Mesodermal cell (in vitro differentiated cells): Measurements from ENCODE around the gene MAFF.

Experiments used
- H3K27ac ChIP-seq: 2 replicates; pipeline ENCODE4 v1.7.0; 2013; ENCODE audit warnings: mild to moderate bottlenecking, low read depth, low read length, moderate library complexity; ENCODE audit not compliant: severe bottlenecking
- H3K36me3 ChIP-seq: 2 replicates; pipeline ENCODE4 v1.7.1; 2013; ENCODE audit warnings: mild to moderate bottlenecking, low read length, moderate library complexity; ENCODE audit not compliant: control insufficient read depth, insufficient read depth
- H3K4me1 ChIP-seq: one replicate; pipeline ENCODE4 v1.7.1; 2013; ENCODE audit warnings: mild to moderate bottlenecking, low read length; ENCODE audit not compliant: insufficient read depth, control insufficient read depth, poor library complexity, severe bottlenecking
- H3K4me3 ChIP-seq: 2 replicates; pipeline ENCODE4 v1.7.0; 2013; ENCODE audit warnings: low read length, control low read depth, mild to moderate bottlenecking; ENCODE audit not compliant: insufficient read depth, poor library complexity, severe bottlenecking; ENCODE audit errors: extremely low read depth
- H3K9me3 ChIP-seq: 2 replicates; pipeline ENCODE4 v1.7.1; 2013; ENCODE audit warnings: mild to moderate bottlenecking, low read length, moderate library complexity; ENCODE audit not compliant: control insufficient read depth
- WGBS, 2 experiments: methylation state at CpG; one replicate each; pipeline ENCODE4 v1.1.5; 2013; ENCODE audit warnings: missing lambda C conversion rate in 2 of 2; ENCODE audit not compliant: insufficient coverage in 2 of 2; 5-methylcytosine and 5-hydroxymethylcytosine counted together

The MAFF gene

GRCh38 chr22:38250643-38251340 lies 49.0 kb downstream of the MAFF start:
- H3K4me1 ChIP-seq, result no peaks in the 10 kb centered on the region
- WGBS, 2 experiments, result 98 to 99% methylated on average over 8 to 12 of the region's 13 CpGs
- H3K36me3 ChIP-seq, result peaks cover 51% of the 10 kb centered on the region
- no peak overlapping the region for H3K27ac ChIP-seq
- peaks cover 6% of the 10 kb centered on the region for H3K9me3 ChIP-seq
- H3K4me3 ChIP-seq, result no peak overlapping the region

- H3K4me3 ChIP-seq, result no peak overlapping the region
- 95 to 98% methylated on average over 7 of the region's 7 CpGs for WGBS, 2 experiments
- H3K36me3 ChIP-seq, result peaks cover 46% of the 10 kb centered on the region
- H3K9me3 ChIP-seq, result peaks cover 6% of the 10 kb centered on the region
- no peak overlapping the region for H3K27ac ChIP-seq
- H3K4me1 ChIP-seq, result no peaks in the 10 kb centered on the region
Observed at GRCh38 chr22:38251341-38251692, 49.5 kb downstream of the MAFF start.

GRCh38 chr22:38255697-38256096 lies 53.9 kb downstream of the MAFF start:
- 93 to 100% methylated on average over 1 to 2 of the region's 2 CpGs for WGBS, 2 experiments
- Histone ChIP-seq H3K9me3 (no peaks in the 10 kb centered on the region), H3K36me3 (peaks cover 14% of the 10 kb centered on the region), H3K27ac (no peak overlapping the region), H3K4me3 (no peak overlapping the region), H3K4me1 (peaks cover 7% of the 10 kb centered on the region)

GRCh38 chr22:38257181-38257580 lies 55.4 kb downstream of the MAFF start:
- H3K27ac ChIP-seq, result no peak overlapping the region
- WGBS, 2 experiments, result 88 to 91% methylated on average over 10 to 13 of the region's 14 CpGs
- peaks cover 3% of the 10 kb centered on the region for H3K36me3 ChIP-seq
- peaks cover 7% of the 10 kb centered on the region for H3K4me1 ChIP-seq
- H3K4me3 ChIP-seq, result no peak overlapping the region
- no peaks in the 10 kb centered on the region for H3K9me3 ChIP-seq

- H3K27ac ChIP-seq, result no peak overlapping the region
- no peaks in the 10 kb centered on the region for H3K9me3 ChIP-seq
- H3K4me1 ChIP-seq, result peaks cover 7% of the 10 kb centered on the region
- no peak overlapping the region for H3K4me3 ChIP-seq
- 67 to 79% methylated on average over 1 to 2 of the region's 4 CpGs for WGBS, 2 experiments
- H3K36me3 ChIP-seq, result peaks cover 4% of the 10 kb centered on the region
Observed at GRCh38 chr22:38257650-38258250, 56.0 kb downstream of the MAFF start.

GRCh38 chr22:38258895-38259294 lies 57.1 kb downstream of the MAFF start:
- WGBS, 2 experiments, result 93 to 100% methylated on average over 6 of the region's 8 CpGs
- Histone ChIP-seq H3K4me1 (peaks cover 7% of the 10 kb centered on the region), H3K9me3 (no peaks in the 10 kb centered on the region), H3K4me3 (no peak overlapping the region), H3K27ac (no peak overlapping the region), H3K36me3 (peaks cover 15% of the 10 kb centered on the region)

- Histone ChIP-seq H3K36me3 (peaks cover 20% of the 10 kb centered on the region), H3K4me1 (peaks cover 7% of the 10 kb centered on the region), H3K27ac (no peak overlapping the region), H3K4me3 (no peak overlapping the region), H3K9me3 (no peaks in the 10 kb centered on the region)
- 97 to 98% methylated on average over 8 of the region's 8 CpGs for WGBS, 2 experiments
Observed at GRCh38 chr22:38259370-38259769, 57.6 kb downstream of the MAFF start.

GRCh38 chr22:38260761-38261681 lies 59.2 kb downstream of the MAFF start:
- peaks cover 7% of the 10 kb centered on the region for H3K4me1 ChIP-seq
- 83 to 93% methylated on average over 7 to 10 of the region's 15 CpGs for WGBS, 2 experiments
- H3K27ac ChIP-seq, result peak overlapping the region; percentile 25
- H3K9me3 ChIP-seq, result no peaks in the 10 kb centered on the region
- H3K4me3 ChIP-seq, result no peak overlapping the region
- peaks cover 34% of the 10 kb centered on the region for H3K36me3 ChIP-seq

GRCh38 chr22:38262051-38262795 lies 60.4 kb downstream of the MAFF start:
- WGBS, 2 experiments, result 83 to 84% methylated on average over 17 to 20 of the region's 20 CpGs
- H3K27ac ChIP-seq, result no peak overlapping the region

GRCh38 chr22:38264322-38264843 lies 62.6 kb downstream of the MAFF start:
- Histone ChIP-seq H3K27ac (no peak overlapping the region), H3K9me3 (no peaks in the 10 kb centered on the region), H3K4me3 (no peak overlapping the region), H3K36me3 (peaks cover 49% of the 10 kb centered on the region), H3K4me1 (peaks cover 19% of the 10 kb centered on the region)
- WGBS, 2 experiments, result 94 to 98% methylated on average over 4 of the region's 6 CpGs

More at GRCh38 chr22:38262051-38262795, 60.4 kb downstream of the MAFF start:
- no peak overlapping the region for H3K4me3 ChIP-seq
- no peaks in the 10 kb centered on the region for H3K9me3 ChIP-seq
- H3K36me3 ChIP-seq, result peaks cover 36% of the 10 kb centered on the region
- peaks cover 17% of the 10 kb centered on the region for H3K4me1 ChIP-seq
